Fibroblast of lung (primary cell): ENCODE measurements around the gene GLTPD2. TPM values are rescaled to one million over a fixed set of nuclear protein-coding genes. Genes with fewer than 3 reads are reported as not detected.
A peak's percentile ranks its signal among the peaks of the same experiment; 100 is the strongest.

Source experiments
- DNase-seq, 2 donors: peaks; one replicate each; pipeline versions ENCODE4 v3.0.0 to v3.0.0-alpha.2; 2010; ENCODE audit warnings: low read depth in 2 of 2
- H2AFZ ChIP-seq: 2 replicates; pipeline ENCODE4 v1.5.1; 2012; ENCODE audit warnings: low read length, control low read depth, inconsistent platforms
- H3K27ac ChIP-seq: 2 replicates; pipeline ENCODE4 v1.5.1; 2011; ENCODE audit warnings: low read length, control low read depth; ENCODE audit not compliant: insufficient read depth
- H3K27me3 ChIP-seq: 2 replicates; pipeline ENCODE4 v1.5.1; 2011; ENCODE audit warnings: mild to moderate bottlenecking, low read length; ENCODE audit not compliant: control insufficient read depth, insufficient read depth
- H3K36me3 ChIP-seq: 2 replicates; pipeline ENCODE4 v1.5.1; 2011; ENCODE audit warnings: low read length; ENCODE audit not compliant: control insufficient read depth, insufficient read depth
- H3K4me1 ChIP-seq: 2 replicates; pipeline ENCODE4 v1.5.1; 2011; ENCODE audit warnings: low read length; ENCODE audit not compliant: control insufficient read depth, insufficient read depth; ENCODE audit errors: extremely low read depth
- H3K4me2 ChIP-seq: 2 replicates; pipeline ENCODE4 v1.5.1; 2011; ENCODE audit warnings: low read length, control low read depth; ENCODE audit not compliant: insufficient read depth; ENCODE audit errors: extremely low read depth
- H3K4me3 ChIP-seq, 4 experiments: fragments of 200-600 bp in 1 of 4; sonication (generic) in 1 of 4; replicated peaks in 1 of 4; 2 replicates each; pipeline ENCODE4 v1.5.1; 2011 to 2016; ENCODE audit warnings: low read length in 4 of 4, low read depth in 3 of 4, mild to moderate bottlenecking in 3 of 4, control low read depth in 2 of 4, inconsistent platforms in 1 of 4, mixed read lengths in 1 of 4; ENCODE audit not compliant: insufficient read depth in 1 of 4; ENCODE audit errors: control extremely low read depth in 1 of 4
- H3K79me2 ChIP-seq: 2 replicates; pipeline ENCODE4 v1.5.1; 2012; ENCODE audit warnings: mild to moderate bottlenecking, low read length, inconsistent platforms; ENCODE audit not compliant: control insufficient read depth, insufficient read depth
- H3K9ac ChIP-seq: 2 replicates; pipeline ENCODE4 v1.5.1; 2011; ENCODE audit warnings: mild to moderate bottlenecking, low read length, control low read depth; ENCODE audit not compliant: insufficient read depth
- H3K9me3 ChIP-seq: 2 replicates; pipeline ENCODE4 v1.5.1; 2012; ENCODE audit warnings: low read depth, low read length; ENCODE audit not compliant: control insufficient read depth, insufficient read depth
- H4K20me1 ChIP-seq: 2 replicates; pipeline ENCODE4 v1.5.1; 2011; ENCODE audit warnings: low read length; ENCODE audit not compliant: control insufficient read depth, insufficient read depth; ENCODE audit errors: extremely low read depth
- EZH2 ChIP-seq: IDR thresholded peaks from 2 replicates; pipeline ENCODE4 v1.5.1; 2012; ENCODE audit warnings: low read length, control low read depth, mild to moderate bottlenecking; ENCODE audit errors: missing control alignments
- polyA plus RNA-seq, 2 donors: library from polyadenylated mRNA; depleted of rRNA in 1 of 2; stranded (reverse) in 1 of 2; unstranded in 1 of 2; fragments of >200 nt; gene quantifications; 2 replicates each; pipeline ENCODE4 v1.2.1, GENCODE V29; 2011 to 2012; ENCODE audit warnings: missing spikeins in 1 of 2
- total RNA-seq: library from RNA; depleted of rRNA; stranded (reverse); fragments of >200 nt; gene quantifications from 2 replicates; pipeline ENCODE4 v1.2.1, GENCODE V29; 2014
- TF ChIP-seq, protein P1 (sequence below), 2 donors: IDR thresholded peaks in 1 of 2; conservative IDR thresholded peaks in 1 of 2; 1 replicate in 1 of 2; 2 replicates in 1 of 2; pipeline ENCODE4 v1.5.1; 2011 to 2012; ENCODE audit warnings: low read length in 2 of 2, control low read depth in 1 of 2, inconsistent platforms in 1 of 2, low read depth in 1 of 2, mild to moderate bottlenecking in 1 of 2

The GLTPD2 gene
- total and polyA plus RNA-seq, 2 donors (not counting 1 experiment from before 2014, with no cell fraction given) = not detected

DNA sequence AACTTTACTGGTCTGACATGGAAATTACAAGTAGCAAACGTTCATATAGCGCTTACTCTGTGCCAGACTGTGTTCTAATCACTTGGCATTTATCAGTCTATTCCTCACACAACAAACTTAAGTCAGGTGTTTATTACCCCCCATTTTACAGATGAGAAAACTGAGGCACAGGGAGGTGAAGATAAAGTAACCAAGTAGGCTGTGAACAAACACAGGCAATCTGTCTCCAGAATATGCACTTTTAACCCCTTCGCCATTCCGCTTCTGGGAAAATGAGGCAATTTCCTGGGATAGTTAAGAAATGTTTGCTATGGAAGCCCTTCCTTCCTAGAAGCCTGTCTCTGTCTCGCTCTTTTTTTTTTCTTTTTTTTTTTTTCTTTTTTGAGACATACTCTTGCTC is 36.8 kb upstream of the GLTPD2 start:
- no peaks in the 10 kb centered on the region for H3K4me1 ChIP-seq
- H3K27ac ChIP-seq = no peak overlapping the region
- no peak for TF ChIP-seq EZH2
- TF ChIP-seq, protein P1, sequence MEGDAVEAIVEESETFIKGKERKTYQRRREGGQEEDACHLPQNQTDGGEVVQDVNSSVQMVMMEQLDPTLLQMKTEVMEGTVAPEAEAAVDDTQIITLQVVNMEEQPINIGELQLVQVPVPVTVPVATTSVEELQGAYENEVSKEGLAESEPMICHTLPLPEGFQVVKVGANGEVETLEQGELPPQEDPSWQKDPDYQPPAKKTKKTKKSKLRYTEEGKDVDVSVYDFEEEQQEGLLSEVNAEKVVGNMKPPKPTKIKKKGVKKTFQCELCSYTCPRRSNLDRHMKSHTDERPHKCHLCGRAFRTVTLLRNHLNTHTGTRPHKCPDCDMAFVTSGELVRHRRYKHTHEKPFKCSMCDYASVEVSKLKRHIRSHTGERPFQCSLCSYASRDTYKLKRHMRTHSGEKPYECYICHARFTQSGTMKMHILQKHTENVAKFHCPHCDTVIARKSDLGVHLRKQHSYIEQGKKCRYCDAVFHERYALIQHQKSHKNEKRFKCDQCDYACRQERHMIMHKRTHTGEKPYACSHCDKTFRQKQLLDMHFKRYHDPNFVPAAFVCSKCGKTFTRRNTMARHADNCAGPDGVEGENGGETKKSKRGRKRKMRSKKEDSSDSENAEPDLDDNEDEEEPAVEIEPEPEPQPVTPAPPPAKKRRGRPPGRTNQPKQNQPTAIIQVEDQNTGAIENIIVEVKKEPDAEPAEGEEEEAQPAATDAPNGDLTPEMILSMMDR (conservative IDR thresholded peaks at IDR 0.05 in 1 of 2, IDR thresholded peaks at IDR 0.05 in 1 of 2; ENCODE audit: low read depth in 1 of 2, low read length in 2 of 2) = no peak
- no peaks in the 10 kb centered on the region for H3K79me2 ChIP-seq
- peaks cover 16% of the 10 kb centered on the region for H3K27me3 ChIP-seq
- H2AFZ ChIP-seq = no peak overlapping the region
- no peak overlapping the region for H3K4me3 ChIP-seq
- DNase-seq = peak in 1 of 2 donors; percentile 28
- no peaks in the 10 kb centered on the region for H4K20me1 ChIP-seq
- H3K9ac ChIP-seq = no peak overlapping the region
- H3K9me3 ChIP-seq = no peaks in the 10 kb centered on the region
- no peak overlapping the region for H3K4me2 ChIP-seq
- H3K36me3 ChIP-seq = no peaks in the 10 kb centered on the region

DNA sequence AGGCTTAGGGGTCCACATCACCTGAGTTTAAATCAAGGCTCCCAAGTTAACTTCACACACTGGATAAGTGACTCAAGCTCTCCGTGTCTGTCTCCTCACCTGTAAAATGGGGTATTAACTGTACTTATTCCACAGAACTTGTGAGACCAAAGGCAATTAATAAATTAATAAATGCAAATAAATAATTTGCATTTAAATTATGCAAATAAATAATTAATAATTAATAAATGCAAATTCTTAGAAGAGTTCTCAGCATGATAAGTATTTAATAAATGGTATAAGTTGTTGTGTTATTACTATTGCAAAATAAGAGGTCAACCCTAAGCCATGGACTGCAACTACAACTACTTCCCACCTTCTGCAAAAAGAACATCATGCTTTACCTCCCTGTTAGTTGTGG is 35.4 kb upstream of the GLTPD2 start:
- H3K27ac ChIP-seq = no peak overlapping the region
- H3K36me3 ChIP-seq = no peaks in the 10 kb centered on the region
- no peaks in the 10 kb centered on the region for H3K9me3 ChIP-seq
- H3K4me2 ChIP-seq = no peak overlapping the region
- H3K9ac ChIP-seq = no peak overlapping the region
- H2AFZ ChIP-seq = no peak overlapping the region
- H3K4me1 ChIP-seq = no peaks in the 10 kb centered on the region
- DNase-seq = no peak
- H3K4me3 ChIP-seq = no peak overlapping the region
- no peaks in the 10 kb centered on the region for H4K20me1 ChIP-seq
- no peaks in the 10 kb centered on the region for H3K79me2 ChIP-seq
- no peak for TF ChIP-seq EZH2
- TF ChIP-seq, protein P1 (conservative IDR thresholded peaks at IDR 0.05 in 1 of 2, IDR thresholded peaks at IDR 0.05 in 1 of 2; ENCODE audit: low read depth in 1 of 2, low read length in 2 of 2) = no peak
- H3K27me3 ChIP-seq = peaks cover 19% of the 10 kb centered on the region

DNA sequence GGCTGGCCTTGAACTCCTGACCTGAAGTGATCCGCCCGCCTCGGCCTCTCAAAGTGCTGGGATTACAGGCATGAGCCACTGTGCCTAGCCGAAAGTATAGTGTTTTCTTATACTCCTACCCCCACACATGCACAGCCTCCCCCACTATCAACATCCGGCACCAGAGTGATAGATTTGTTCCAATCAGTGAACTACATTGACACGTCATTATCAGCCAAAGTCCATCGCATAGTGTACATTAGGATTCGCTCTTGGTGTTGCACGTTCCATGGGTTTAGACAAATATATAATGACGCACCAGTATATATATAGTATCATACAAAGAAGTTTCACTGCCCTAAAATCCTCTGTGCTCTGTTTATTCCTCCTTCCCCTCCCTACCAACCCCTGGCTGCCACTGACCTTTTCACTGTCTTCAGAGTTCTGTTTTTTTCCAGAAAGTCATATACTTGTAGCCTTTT is 29.0 kb upstream of the GLTPD2 start:
- H3K79me2 ChIP-seq = no peaks in the 10 kb centered on the region
- H3K9me3 ChIP-seq = no peaks in the 10 kb centered on the region
- H3K9ac ChIP-seq = no peak overlapping the region
- H2AFZ ChIP-seq = no peak overlapping the region
- peaks cover 12% of the 10 kb centered on the region for H3K27me3 ChIP-seq
- no peaks in the 10 kb centered on the region for H4K20me1 ChIP-seq
- no peak overlapping the region for H3K27ac ChIP-seq
- TF ChIP-seq, protein P1 (conservative IDR thresholded peaks at IDR 0.05 in 1 of 2, IDR thresholded peaks at IDR 0.05 in 1 of 2; ENCODE audit: low read depth in 1 of 2, low read length in 2 of 2) = no peak
- H3K36me3 ChIP-seq = no peaks in the 10 kb centered on the region
- no peak for DNase-seq
- no peaks in the 10 kb centered on the region for H3K4me1 ChIP-seq
- no peak overlapping the region for H3K4me3 ChIP-seq
- no peak overlapping the region for H3K4me2 ChIP-seq
